HCT116 (cell line): ENCODE measurements around the gene CXXC1. TPM values are rescaled to one million over a fixed set of nuclear protein-coding genes. Genes with fewer than 3 reads are reported as not detected.

Experiments
- ATAC-seq: fragments of 200-7000 bp; cut with Tn5 transposase; 2 replicates; pipeline ENCODE4 v1.9.1; 2020; ENCODE audit warnings: mild to moderate bottlenecking, moderate library complexity
- BruUV-seq: library from RNA; stranded (reverse); fragments of 400-500 nt; replicated peaks from 2 replicates; lab custom pipeline; 2021; lab: Mats Ljungman, UMichigan
- CTCF ChIA-PET: fragments of 300-600 bp; sonication (Branson Sonifier 250); formaldehyde crosslinking; loops from one replicate; lab custom pipeline; 2021; ENCODE audit warnings: antibody characterized with exemption; lab: Charles Lee
- POLR2A ChIA-PET: fragments of 300-600, 350-600 bp; sonication (Branson Sonifier 250); formaldehyde crosslinking; loops from one replicate; lab custom pipeline; 2021; ENCODE audit warnings: antibody characterized with exemption; lab: Charles Lee
- RAD21 ChIA-PET, 2 experiments: fragments of 300-600 bp; sonication (Branson Sonifier 250); formaldehyde crosslinking; loops; one replicate each; lab custom pipeline; 2023; ENCODE audit warnings: low total read pairs in 2 of 2; ENCODE audit not compliant: uncharacterized antibody in 2 of 2, unreplicated experiment in 2 of 2, low non-redundant PET in 1 of 2; lab: Charles Lee
- DNase-seq: peaks from one replicate; pipeline ENCODE4 v3.0.0-alpha.2; 2010; ENCODE audit warnings: low read depth, low spot score
- H2AFZ ChIP-seq: fragments of 200-600 bp; shearing (Covaris generic), sonication (generic); 2 replicates; pipeline ENCODE4 v1.6.1; 2017; ENCODE audit warnings: low read depth, mixed run types, mixed read lengths, antibody characterized with exemption, low read length; ENCODE audit not compliant: poor library complexity, severe bottlenecking
- H3K27ac ChIP-seq: 2 replicates; pipeline ENCODE4 v1.5.1; 2012; ENCODE audit warnings: low read depth, low read length
- H3K27me3 ChIP-seq: fragments of 200-600 bp; sonication (generic); 2 replicates; pipeline ENCODE4 v1.6.1; 2016; ENCODE audit warnings: mixed run types, low read length, mixed read lengths; ENCODE audit not compliant: insufficient read depth
- H3K36me3 ChIP-seq, 2 experiments: fragments of 200-500 bp in 1 of 2; fragments of 200-600 bp in 1 of 2; sonication (Bioruptor generic) in 1 of 2; sonication (generic) in 1 of 2; 2 replicates each; pipeline versions ENCODE4 v1.5.1 to v1.6.1; 2014 to 2016; ENCODE audit warnings: low read length in 2 of 2, inconsistent platforms in 1 of 2, mixed read lengths in 1 of 2, mixed run types in 1 of 2; ENCODE audit not compliant: insufficient read depth in 2 of 2, control insufficient read depth in 1 of 2
- H3K4me1 ChIP-seq, 2 experiments: fragments of 200-600 bp in 1 of 2; sonication (generic) in 1 of 2; 2 replicates each; pipeline versions ENCODE4 v1.5.1 to v1.6.1; 2012 to 2017; ENCODE audit warnings: low read length in 2 of 2, inconsistent platforms in 1 of 2, mild to moderate bottlenecking in 1 of 2, mixed read lengths in 1 of 2, mixed run types in 1 of 2, moderate library complexity in 1 of 2; ENCODE audit not compliant: insufficient read depth in 2 of 2, control insufficient read depth in 1 of 2
- H3K4me2 ChIP-seq: fragments of 200-600 bp; sonication (generic); 2 replicates; pipeline ENCODE4 v1.6.1; 2017; ENCODE audit warnings: mixed run types, low read length, mixed read lengths
- H3K4me3 ChIP-seq, 2 experiments: fragments of 200-600 bp in 1 of 2; sonication (generic) in 1 of 2; replicated peaks in 1 of 2; 2 replicates each; pipeline ENCODE4 v1.5.1; 2011 to 2016; ENCODE audit warnings: low read length in 2 of 2, control low read depth in 1 of 2, low read depth in 1 of 2, mild to moderate bottlenecking in 1 of 2, mixed read lengths in 1 of 2, mixed run types in 1 of 2
- H3K79me2 ChIP-seq: fragments of 200-600 bp; sonication (generic); 2 replicates; pipeline ENCODE4 v1.6.1; 2017; ENCODE audit warnings: mild to moderate bottlenecking, mixed run types, low read length, moderate library complexity, mixed read lengths; ENCODE audit not compliant: insufficient read depth
- H3K9ac ChIP-seq: fragments of 200-600 bp; sonication (generic); 2 replicates; pipeline ENCODE4 v1.6.1; 2016; ENCODE audit warnings: low read length, mixed read lengths
- H3K9me2 ChIP-seq: fragments of 200-600 bp; sonication (generic), shearing (Covaris generic); 2 replicates; pipeline ENCODE4 v1.6.1; 2017; ENCODE audit warnings: mixed run types, mild to moderate bottlenecking, moderate library complexity; ENCODE audit not compliant: insufficient read depth
- H3K9me3 ChIP-seq, 2 experiments: fragments of 200-500 bp in 1 of 2; fragments of 200-600 bp in 1 of 2; sonication (Bioruptor generic) in 1 of 2; sonication (generic) in 1 of 2; 2 replicates each; pipeline ENCODE4 v1.6.1; 2014 to 2017; ENCODE audit warnings: low read length in 2 of 2, mixed read lengths in 2 of 2, inconsistent platforms in 1 of 2, low read depth in 1 of 2, mild to moderate bottlenecking in 1 of 2, mixed run types in 1 of 2, moderate library complexity in 1 of 2; ENCODE audit not compliant: control insufficient read depth in 1 of 2, insufficient read depth in 1 of 2
- H4K20me1 ChIP-seq: fragments of 200-600 bp; sonication (generic), shearing (Covaris generic); 2 replicates; pipeline ENCODE4 v1.6.1; 2017; ENCODE audit warnings: mixed run types, mild to moderate bottlenecking, moderate library complexity; ENCODE audit not compliant: insufficient read depth
- ATF3 ChIP-seq: IDR thresholded peaks from 2 replicates; pipeline ENCODE4 v1.6.1; 2012
- CEBPB ChIP-seq: IDR thresholded peaks from 2 replicates; pipeline ENCODE4 v1.6.1; 2012; ENCODE audit warnings: low read depth
- EGR1 ChIP-seq: IDR thresholded peaks from 2 replicates; pipeline ENCODE4 v1.6.1; 2012; ENCODE audit warnings: low read depth
- ELF1 ChIP-seq: IDR thresholded peaks from 2 replicates; pipeline ENCODE4 v1.6.1; 2012; ENCODE audit warnings: low read depth, borderline replicate concordance
- EZH2 ChIP-seq: fragments of 200-600 bp; sonication (generic); IDR thresholded peaks from 2 replicates; pipeline ENCODE4 v1.6.1; 2017; ENCODE audit warnings: antibody characterized with exemption, mixed run types
- FOSL1 ChIP-seq: IDR thresholded peaks from 2 replicates; pipeline ENCODE4 v1.6.1; 2012; ENCODE audit warnings: low read depth
- JUND ChIP-seq: IDR thresholded peaks from 2 replicates; pipeline ENCODE4 v1.6.1; 2012
- MAX ChIP-seq: IDR thresholded peaks from 2 replicates; pipeline ENCODE4 v1.6.1; 2012
- POLR2A ChIP-seq: IDR thresholded peaks from 2 replicates; pipeline ENCODE4 v1.7.0; 2011; ENCODE audit warnings: borderline replicate concordance; ENCODE audit not compliant: insufficient read depth, insufficient read length; ENCODE audit errors: extremely low read depth
- REST ChIP-seq: IDR thresholded peaks from 2 replicates; pipeline ENCODE4 v1.6.1; 2012; ENCODE audit warnings: low read depth
- SP1 ChIP-seq: IDR thresholded peaks from 2 replicates; pipeline ENCODE4 v1.6.1; 2012; ENCODE audit warnings: low read depth
- SRF ChIP-seq: IDR thresholded peaks from 2 replicates; pipeline ENCODE4 v1.6.1; 2012; ENCODE audit warnings: low read depth
- TCF7L2 ChIP-seq: IDR thresholded peaks from 2 replicates; pipeline ENCODE4 v1.7.0; 2011; ENCODE audit warnings: borderline replicate concordance, inconsistent platforms; ENCODE audit not compliant: insufficient read depth, insufficient read length; ENCODE audit errors: extremely low read depth
- ZFX ChIP-seq: fragments of 450-650 bp; IDR thresholded peaks from 2 replicates; pipeline ENCODE4 v1.6.1; 2017
- ZNF274 ChIP-seq: fragments of 200-500 bp; sonication (Bioruptor generic); IDR thresholded peaks from 2 replicates; pipeline ENCODE4 v1.6.1; 2014; ENCODE audit warnings: mild to moderate bottlenecking, low read depth, low read length, inconsistent platforms
- intact Hi-C: fragments of 100-400 bp; cut with micrococcal nuclease; formaldehyde crosslinking; loops from 2 replicates; pipeline ENCODE4 v1.10.0; 2022
- total RNA-seq: library from RNA; stranded (reverse); gene quantifications from one replicate; pipeline ENCODE4 v1.2.1, GENCODE V29; 2021; ENCODE audit not compliant: unreplicated experiment

Gene CXXC1
- total RNA-seq, 1 experiment from 2014 or later, result 101 TPM

GRCh38 chr18:50282521-50283335 is 4.8 kb downstream of the CXXC1 start:
- ATAC-seq (no peak), DNase-seq (no peak)
- Histone ChIP-seq H3K27me3 (no peaks in the 10 kb centered on the region), H3K4me3 (no peak overlapping the region; a peak in 1 of 4 replicates), H3K79me2 (peaks cover 57% of the 10 kb centered on the region), H3K4me2 (no peak overlapping the region), H2AFZ (no peak overlapping the region), H3K27ac (0 out of 2 replicates have a peak overlapping the region, but pooled peaks have one; percentile 77), H3K9ac (no peak overlapping the region)
- ChIA-PET RAD21 (no interaction called here), CTCF (no interaction called here)
- no peak for TF ChIP-seq MAX
- TF ChIP-seq EGR1, result no peak
- no peak for TF ChIP-seq SP1
- TF ChIP-seq ATF3, result no peak
- no peak for TF ChIP-seq POLR2A
- no peak for TF ChIP-seq EZH2
- TF ChIP-seq, all 23 proteins: peak for 0
- intact Hi-C loops, result loop anchor here (10.0 kb wide), 1 partner anchor 788 kb away; the partner anchor contains the start of gene RPL17
- no peaks in the 10 kb centered on the region for H3K9me3 ChIP-seq
- H3K4me1 ChIP-seq, result peaks cover 10 to 41% of the 10 kb centered on the region in 2 experiments; a peak in 3 of 4 replicates
- no peaks in the 10 kb centered on the region for H4K20me1 ChIP-seq
- no peaks in the 10 kb centered on the region for H3K9me2 ChIP-seq
- H3K36me3 ChIP-seq, result peaks cover 15 to 50% of the 10 kb centered on the region in 2 experiments
- BruUV-seq, result no TSS peak
- POLR2A ChIA-PET, result no interaction called here

DNA sequence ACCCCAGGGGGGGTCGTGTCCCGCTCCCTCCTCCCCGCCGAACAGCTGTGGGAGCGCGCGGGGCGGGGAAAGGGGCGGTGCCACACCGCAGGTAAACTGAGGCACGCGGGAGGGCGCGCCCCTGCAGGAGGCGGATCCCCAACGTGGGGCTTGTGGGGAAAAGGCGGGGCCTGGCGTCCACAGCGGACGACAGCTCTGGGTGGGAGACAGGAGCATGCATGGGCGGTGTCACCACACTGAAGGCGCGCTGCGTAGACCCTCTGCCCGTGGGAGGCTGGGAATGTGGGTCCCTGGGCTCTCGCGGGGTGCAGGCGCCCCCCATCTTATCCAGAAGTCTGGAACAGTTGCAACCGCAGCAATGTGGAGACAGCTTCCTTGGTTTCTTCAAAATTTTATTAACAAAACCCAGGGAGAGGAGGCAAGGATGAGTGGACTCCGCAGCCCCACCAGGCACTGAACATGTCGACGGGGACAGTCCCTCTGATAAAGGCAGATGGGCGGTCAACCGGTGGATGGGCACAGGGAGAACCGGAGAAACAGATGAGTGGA is 5.4 kb downstream of the CXXC1 start:
- RAD21 ChIA-PET, result interaction anchor here in 1 of 2 experiments (1.2 kb wide), 1 partner anchor 75 kb away, joined by 3 read pairs; no protein-coding TSS in a partner anchor
- peaks cover 10 to 41% of the 10 kb centered on the region in 2 experiments; a peak in 3 of 4 replicates for H3K4me1 ChIP-seq
- H4K20me1 ChIP-seq, result no peaks in the 10 kb centered on the region
- no peaks in the 10 kb centered on the region for H3K27me3 ChIP-seq
- H3K4me2 ChIP-seq, result peak overlapping the region; percentile 85
- H3K4me3 ChIP-seq, result peak overlapping the region; percentile 70 to 100
- no TSS peak for BruUV-seq
- no peak overlapping the region for H2AFZ ChIP-seq
- ATAC-seq, result no peak
- H3K36me3 ChIP-seq, result peaks cover 16 to 53% of the 10 kb centered on the region in 2 experiments
- no peaks in the 10 kb centered on the region for H3K9me3 ChIP-seq
- CTCF ChIA-PET, result interaction anchor here (0.7 to 1.4 kb wide), 4 partner anchors 74 to 147 kb away, joined by 3 to 7 read pairs (median 4); no protein-coding TSS in a partner anchor
- peaks cover 56% of the 10 kb centered on the region for H3K79me2 ChIP-seq
- H3K27ac ChIP-seq, result peak overlapping the region; percentile 77
- DNase-seq, result no peak
- intact Hi-C loops, result loop anchor here (10.0 kb wide), 1 partner anchor 787 kb away; the partner anchor contains the start of gene RPL17
- peak overlapping the region; percentile 75 for H3K9ac ChIP-seq
- POLR2A ChIA-PET, result interaction anchor here (0.7 to 1.6 kb wide), 5 partner anchors 9 to 794 kb away, joined by 3 to 4 read pairs (median 3); partner anchors contain the start of gene SKA1
- H3K9me2 ChIP-seq, result no peaks in the 10 kb centered on the region
- no peak for TF ChIP-seq SRF
- no peak for TF ChIP-seq FOSL1
- no peak for TF ChIP-seq EZH2
- TF ChIP-seq REST, result no peak
- TF ChIP-seq ZFX, result no peak
- no peak for TF ChIP-seq ZNF274
- TF ChIP-seq ELF1, result no peak
- TF ChIP-seq JUND, result no peak
- TF ChIP-seq TCF7L2, result no peak
- no peak for TF ChIP-seq CEBPB
- TF ChIP-seq ATF3, result no peak
- TF ChIP-seq SP1, result no peak
